HG02588 (cell line): Measurements from ENCODE around the gene FGFBP1.

ENCODE experiments used
- ATAC-seq: cut with Tn5 transposase; IDR thresholded peaks from one replicate; pipeline ENCODE4 v1.9.1; 2021; ENCODE audit warnings: mild to moderate bottlenecking, moderate library complexity; ENCODE audit not compliant: unreplicated experiment

Gene FGFBP1

GRCh38 chr4:15938640-15939039 is at the start of gene FGFBP1:
Gene FGFBP1, minus strand, starts transcription at chr4:15938740. Its CDS starts 2,108 bp downstream, at chr4:15936632.
- ATAC-seq, result no peak

- no peak for ATAC-seq
Observed at GRCh38 chr4:15988222-15988621, 49.7 kb upstream of the FGFBP1 start.

GRCh38 chr4:15986907-15987306 is 48.4 kb upstream of the FGFBP1 start:
- no peak for ATAC-seq

GRCh38 chr4:15983610-15984009 is 45.1 kb upstream of the FGFBP1 start:
- no peak for ATAC-seq

DNA sequence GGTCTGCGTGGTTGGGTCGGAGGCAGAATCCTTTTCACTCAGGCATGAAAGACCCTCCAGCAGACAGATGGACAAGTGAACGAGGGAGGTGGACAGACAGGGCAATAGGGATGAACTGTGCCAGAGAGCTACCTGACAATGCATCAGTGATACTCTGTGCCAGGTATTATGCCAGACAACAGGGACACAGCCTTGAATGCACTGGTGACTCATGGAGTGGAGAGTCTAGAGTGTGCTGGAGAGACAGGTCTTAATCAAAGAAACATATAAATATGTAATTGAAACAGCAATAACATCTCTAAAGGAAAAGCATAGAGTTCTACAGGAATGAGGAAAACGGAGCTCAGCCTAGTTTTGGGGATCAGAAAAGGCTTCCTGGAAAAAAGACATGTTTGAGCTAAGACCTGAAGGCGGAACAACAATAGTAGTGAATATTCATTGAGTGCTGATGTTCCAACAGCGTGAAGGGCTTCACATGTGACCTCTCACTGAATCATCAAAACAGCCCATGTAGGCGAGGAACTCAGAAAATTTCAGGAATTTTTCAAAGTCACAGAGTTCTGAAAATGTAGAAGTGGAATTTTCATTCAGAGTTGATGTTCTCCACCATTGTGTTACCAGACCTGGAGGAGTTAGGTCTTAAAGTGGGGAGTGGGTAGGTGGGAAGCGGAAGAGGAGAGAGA is 44.4 kb upstream of the FGFBP1 start:
- ATAC-seq, result no peak

DNA sequence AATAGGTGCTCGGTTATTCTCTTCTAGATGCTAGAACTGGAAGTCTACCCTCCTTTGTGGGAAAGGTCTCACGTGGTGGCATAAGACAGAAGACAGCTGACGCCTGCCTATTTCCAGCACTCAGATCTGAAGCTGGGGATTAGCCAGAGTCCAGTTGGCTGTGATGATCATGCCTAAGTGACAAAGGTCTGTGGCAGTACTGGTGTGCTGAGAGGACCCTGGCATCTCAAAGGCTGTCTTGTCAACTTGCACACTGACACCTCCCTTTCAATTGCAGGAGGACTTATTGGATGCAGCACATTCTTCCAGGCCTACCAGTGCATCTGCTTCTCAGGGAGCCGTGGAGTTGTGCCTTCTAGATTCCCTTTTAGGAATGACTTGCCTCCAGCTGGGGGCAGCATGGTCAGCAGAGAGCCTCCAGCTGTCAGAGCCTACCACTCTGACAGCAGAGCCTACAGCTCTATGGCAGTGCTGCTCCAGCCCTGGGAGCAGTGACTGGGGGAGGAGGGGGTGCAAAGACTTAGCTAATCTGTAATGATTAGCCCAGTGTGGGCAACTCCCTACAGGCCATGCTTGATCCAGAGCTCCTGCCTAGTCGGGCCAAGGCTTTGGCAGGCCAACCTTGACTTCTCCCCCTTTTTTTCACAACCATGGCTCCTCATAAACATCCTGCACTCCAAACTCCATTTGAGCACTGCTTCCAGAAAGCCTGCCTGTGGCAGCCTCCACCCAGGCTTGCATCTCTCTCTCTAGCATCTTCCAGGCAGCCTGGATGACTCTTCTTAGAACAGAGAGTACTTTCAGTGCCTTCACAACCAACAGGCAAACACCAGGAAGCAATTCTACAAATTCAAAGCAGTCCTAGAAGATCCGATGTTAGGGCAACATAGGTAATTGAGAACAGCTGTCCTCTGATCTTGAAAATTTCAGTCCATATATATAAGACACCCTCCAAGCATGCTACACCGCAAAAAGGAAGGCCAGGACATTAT is 38.2 kb upstream of the FGFBP1 start:
- ATAC-seq, result no peak

GRCh38 chr4:15971068-15971801 is 32.7 kb upstream of the FGFBP1 start:
- ATAC-seq, result no peak

GRCh38 chr4:15968551-15969300 is 30.2 kb upstream of the FGFBP1 start:
- ATAC-seq, result no peak

DNA sequence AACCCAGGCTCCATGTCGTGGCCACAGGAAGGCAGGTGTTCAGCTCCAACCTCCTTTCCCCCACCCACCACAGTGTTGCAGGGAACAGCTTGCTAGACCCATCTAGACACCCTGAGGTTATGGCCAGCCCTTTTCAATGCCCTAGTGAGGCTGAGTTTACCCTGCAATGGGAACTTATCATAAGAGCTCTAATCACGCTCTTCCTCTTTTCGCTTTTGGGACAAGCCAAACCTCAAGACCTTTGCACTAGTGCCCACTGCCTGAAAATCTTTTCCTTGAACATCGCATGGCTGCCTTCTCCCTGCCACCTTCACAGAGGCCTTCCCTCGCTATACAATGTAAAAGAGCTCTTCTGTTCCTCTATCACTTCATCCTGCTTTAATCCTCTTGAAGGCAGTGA is 26.8 kb upstream of the FGFBP1 start:
- no peak for ATAC-seq

DNA sequence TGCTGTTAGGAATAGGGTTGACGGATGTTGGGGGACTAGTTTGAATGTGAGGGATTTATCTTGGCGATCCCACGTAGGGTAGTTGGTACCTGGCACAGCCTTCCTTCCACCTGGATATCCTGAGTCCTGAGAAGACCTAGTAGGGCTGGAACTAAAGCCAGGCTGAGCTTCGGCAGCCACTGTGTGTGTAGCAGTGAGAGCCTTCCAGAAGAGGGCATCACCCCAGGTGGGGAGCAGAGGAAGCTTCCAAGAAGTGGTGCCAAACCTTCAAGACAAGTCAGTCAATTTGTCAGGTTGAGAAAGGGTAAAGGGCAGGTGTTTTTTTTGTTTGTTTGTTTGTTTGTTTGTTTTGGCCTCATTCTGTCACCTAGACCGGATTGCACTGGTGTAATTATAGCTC is 25.6 kb upstream of the FGFBP1 start:
- no peak for ATAC-seq

- ATAC-seq, result peak; percentile 96
Observed at GRCh38 chr4:15963576-15963975, 25.0 kb upstream of the FGFBP1 start.

DNA sequence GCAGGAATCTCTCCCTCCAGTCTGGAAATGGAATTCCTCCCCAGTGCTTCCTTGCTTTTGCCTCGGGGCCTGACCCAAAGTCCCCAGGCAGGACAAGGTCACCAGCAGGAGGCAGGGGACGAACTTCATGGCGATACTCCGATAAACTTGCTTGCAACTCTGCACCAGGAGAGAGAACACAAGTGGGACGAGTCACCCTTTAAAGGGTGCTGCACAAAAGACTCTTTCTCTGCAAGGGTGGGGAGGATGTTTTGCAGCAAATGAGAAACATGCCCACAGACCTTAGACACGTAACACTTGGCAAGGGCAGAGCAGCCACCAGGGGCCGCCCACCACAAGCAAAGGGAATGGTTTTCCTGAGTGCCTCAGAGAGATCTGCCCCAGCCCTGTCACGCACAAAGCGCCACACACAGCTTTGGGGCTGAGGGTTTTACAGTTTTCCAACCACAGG is 24.5 kb upstream of the FGFBP1 start, which contains the start of gene FGFBP2:
FGFBP2 (minus strand) TSS at position 175 of the 451 bp plus-strand sequence; CDS start at position 129, 46 bp downstream.
- peak; percentile 58 for ATAC-seq

GRCh38 chr4:15961781-15962510 is 23.4 kb upstream of the FGFBP1 start:
- ATAC-seq, result no peak

- no peak for ATAC-seq
Observed at GRCh38 chr4:15958562-15958961, 20.0 kb upstream of the FGFBP1 start.

DNA sequence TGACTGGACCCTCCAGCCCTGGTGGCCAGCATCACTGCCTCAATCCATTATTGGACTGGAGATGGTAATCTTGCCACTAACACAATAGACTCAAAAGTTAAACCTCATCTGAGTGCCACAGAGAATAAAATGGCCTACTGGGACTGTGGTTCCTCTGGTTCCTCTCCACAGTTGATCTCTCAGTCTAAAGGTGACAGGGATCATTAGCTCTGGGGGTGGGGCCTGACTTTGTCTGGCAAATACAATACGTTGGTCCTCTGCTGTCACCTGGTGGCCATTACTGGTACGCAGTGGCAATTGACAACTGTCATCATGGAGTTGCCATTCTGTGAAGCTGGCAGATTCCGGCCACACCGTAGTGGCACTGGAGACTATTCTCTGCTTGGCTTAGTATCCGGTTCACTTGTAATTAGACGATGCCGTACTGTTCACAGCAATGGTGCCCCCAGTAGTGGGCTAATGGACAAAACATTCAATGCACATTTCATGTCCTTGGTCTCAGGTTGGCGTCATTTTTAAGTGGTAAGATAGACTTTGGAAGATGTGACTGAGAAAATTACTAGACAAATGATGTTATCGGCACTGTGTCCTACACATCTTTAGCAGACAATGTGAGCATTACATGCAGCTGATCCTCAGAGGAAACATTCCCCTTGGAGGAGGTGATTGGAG is 17.8 kb upstream of the FGFBP1 start:
- peak; percentile 92 for ATAC-seq

GRCh38 chr4:15955670-15956069 is 17.1 kb upstream of the FGFBP1 start:
- ATAC-seq, result no peak

DNA sequence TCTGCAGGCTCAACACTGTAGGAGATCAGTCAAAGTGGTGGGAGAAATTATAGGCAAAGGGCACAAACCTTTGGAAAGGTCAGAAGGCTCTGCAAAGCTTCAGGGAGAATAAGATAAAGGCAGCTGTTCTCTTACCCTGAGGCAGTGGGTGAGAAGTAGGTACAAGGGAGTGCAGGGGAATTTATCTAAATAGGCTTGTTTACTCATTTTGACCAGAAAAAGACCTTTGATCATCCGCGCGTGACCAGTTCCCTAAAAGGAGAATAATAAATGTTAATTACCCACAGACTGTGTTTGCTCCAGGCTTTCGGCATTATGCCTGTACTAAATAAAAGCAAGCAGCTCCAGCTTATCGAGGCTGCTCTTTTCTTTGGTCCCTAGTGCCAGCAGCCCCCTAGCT is 15.1 kb upstream of the FGFBP1 start:
- ATAC-seq, result no peak

DNA sequence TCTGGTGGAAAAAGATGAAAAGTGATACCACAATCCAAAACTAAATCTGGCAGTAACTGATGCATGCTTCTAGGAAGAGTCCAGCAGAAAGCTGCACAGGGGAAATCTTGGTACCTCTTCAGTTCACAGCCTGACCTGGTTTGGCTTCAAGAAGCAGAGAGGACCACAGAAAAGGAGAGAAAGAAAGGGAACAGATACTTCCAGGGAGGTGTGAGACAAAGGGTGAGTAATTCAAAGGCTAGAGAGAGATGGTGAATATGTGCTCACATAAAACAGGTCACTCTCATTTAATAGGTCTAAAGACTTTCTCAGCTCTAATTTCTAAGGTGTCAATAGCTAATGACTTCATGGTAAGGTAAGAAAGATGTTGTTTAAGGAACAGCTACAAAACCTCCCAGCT is 13.2 kb upstream of the FGFBP1 start:
- no peak for ATAC-seq

DNA sequence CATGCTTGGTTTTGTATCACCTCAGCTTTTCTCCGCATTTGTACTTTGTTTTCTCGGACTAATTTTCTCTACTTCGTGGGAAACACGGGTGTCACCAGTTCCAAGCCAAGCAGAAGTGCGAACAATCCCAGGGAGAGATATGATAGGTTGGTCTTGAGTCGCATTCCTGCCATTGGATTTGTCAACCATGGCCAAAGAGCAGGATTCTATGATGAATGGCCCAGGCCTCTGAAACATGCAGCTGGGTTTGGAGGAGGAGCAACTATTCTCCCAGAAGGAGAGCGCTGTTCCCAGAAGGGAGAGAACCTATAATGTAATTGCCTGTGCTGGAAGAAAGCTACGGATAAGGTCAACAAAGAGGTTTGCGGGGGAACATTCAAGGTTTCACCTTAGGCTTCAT is 10.3 kb upstream of the FGFBP1 start:
- no peak for ATAC-seq
